ENCODE data around the gene MEN1. TPM values are rescaled to one million over a fixed set of nuclear protein-coding genes. Genes with fewer than 3 reads are reported as not detected.
A peak's percentile ranks its signal among the peaks of the same experiment; 100 is the strongest.

Gene MEN1
- total RNA-seq, 1 experiment from 2014 or later = 54.5 TPM

DNA sequence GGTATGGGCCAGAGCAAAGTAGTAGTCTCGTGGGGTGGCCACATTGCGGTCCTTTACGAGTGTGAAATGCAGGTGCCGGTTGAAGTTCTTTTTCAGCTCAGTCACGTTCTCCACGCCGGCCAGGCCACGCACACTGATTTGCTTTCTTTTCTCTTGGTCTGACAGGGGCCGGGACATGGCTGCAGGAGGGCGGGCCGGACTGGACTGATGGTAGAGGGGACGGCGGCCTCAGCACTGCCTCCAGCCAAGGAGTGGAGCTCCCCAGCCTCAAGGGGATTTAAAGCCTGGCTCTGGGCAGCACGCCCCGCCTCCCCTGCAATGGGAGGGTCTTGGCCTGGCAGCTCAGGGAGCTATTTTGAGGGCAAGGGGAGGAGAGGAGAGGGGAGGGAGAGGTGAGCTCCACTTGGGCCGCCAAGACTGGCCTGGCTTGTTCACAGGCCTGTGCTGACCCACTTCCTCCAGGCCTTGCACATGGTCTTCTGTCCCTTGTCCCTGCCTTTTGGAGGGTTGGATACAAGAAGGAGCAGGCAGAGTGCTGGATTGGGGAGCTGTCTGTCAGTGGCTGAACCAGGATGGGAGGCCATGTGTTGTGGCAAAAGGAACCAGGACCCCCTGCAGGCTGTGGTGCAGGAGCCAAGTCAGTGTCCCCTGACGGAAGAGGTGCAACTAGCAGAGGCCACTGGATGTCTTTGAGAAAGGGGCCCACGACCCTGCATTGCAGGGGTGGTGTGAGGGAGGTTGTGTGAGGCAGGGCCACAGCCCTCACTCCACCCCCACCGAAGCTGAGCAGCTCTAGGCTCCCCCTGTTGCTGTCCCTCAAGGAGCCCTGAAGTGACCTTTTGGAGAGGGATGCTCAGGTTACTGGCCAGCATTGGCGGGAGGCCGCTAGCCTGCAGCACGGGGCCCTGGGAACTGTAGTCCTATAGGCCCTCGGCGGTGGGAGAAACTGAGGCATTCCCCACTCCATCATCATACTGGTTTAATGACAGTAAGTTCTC lies 50.3 kb downstream of the MEN1 start, which contains the start of gene PYGM:
Gene PYGM (minus strand): TSS at position 253 of the 998 bp plus-strand sequence. CDS start 76 bp downstream, at position 177.
- ChIA-PET CTCF (interaction anchor here (0.5 to 2.1 kb wide), 2 partner anchors 16 to 404 kb away, joined by 7 to 17 read pairs; partner anchors contain the start of gene RASGRP2), POLR2A (interaction anchor here (1.0 kb wide), 1 partner anchor 18 kb away, joined by 3 read pairs; the partner anchor contains the start of gene SF1)
- Histone ChIP-seq H3K27ac (ENCODE audit: low read length) (no peak within 1 kb of the TSS), H3K27me3 (ENCODE audit: control insufficient read depth, insufficient read depth, low read length) (no peaks in the 10 kb centered on the region), H3K4me1 (ENCODE audit: control insufficient read depth, insufficient read depth, low read length) (peaks cover 25% of the 10 kb centered on the region), H3K9me3 (ENCODE audit: control insufficient read depth, insufficient read depth, low read depth, low read length) (no peaks in the 10 kb centered on the region), H3K4me3 (ENCODE audit: low read depth in 2 of 2, low read length in 2 of 2) (no peak within 1 kb of the TSS), H3K36me3 (ENCODE audit: control insufficient read depth, insufficient read depth, low read length) (peaks cover 5% of the 10 kb centered on the region)
- DNase-seq (ENCODE audit: low read depth, low spot score) (no peak), ATAC-seq (peak; percentile 44)
- in situ Hi-C loops (cut with HindIII; ENCODE audit: low pct_unique_long_range_greater_than_20kb, low sequenced_read_pairs) = no loop called here
- intact Hi-C loops (cut with micrococcal nuclease; ENCODE audit: unreplicated experiment) = no loop called here
- BruUV-seq (replicated peaks) = no TSS peak
- TF ChIP-seq POLR2AphosphoS5 (IDR thresholded peaks at IDR 0.05; ENCODE audit: low read depth, low read length) (no peak; the same call in 1 of the 2 replicates), TCF7L2 (IDR thresholded peaks at IDR 0.05; ENCODE audit: low read depth, low read length) (no peak), SIN3A (IDR thresholded peaks at IDR 0.05; ENCODE audit: borderline replicate concordance, insufficient read depth, low read depth, low read length) (no peak), CTCF (IDR thresholded peaks at IDR 0.05) (no peak), REST (IDR thresholded peaks at IDR 0.05; ENCODE audit: insufficient read depth in 1 of 2, low read depth in 2 of 2, low read length in 1 of 2) (no peak)

GRCh38 chr11:64759131-64759721 lies 51.1 kb downstream of the MEN1 start:
- ChIA-PET CTCF (interaction anchor here (2.1 kb wide), 1 partner anchor 16 kb away, joined by 7 read pairs; the partner anchor contains the start of gene RASGRP2), POLR2A (no interaction called here)
- BruUV-seq (replicated peaks) = no TSS peak
- H3K4me3 ChIP-seq (ENCODE audit: low read depth in 2 of 2, low read length in 2 of 2) = no peak overlapping the region
- H3K4me1 ChIP-seq (ENCODE audit: control insufficient read depth, insufficient read depth, low read length) = peaks cover 18% of the 10 kb centered on the region
- ATAC-seq (no peak), DNase-seq (ENCODE audit: low read depth, low spot score) (no peak)
- no peaks in the 10 kb centered on the region for H3K36me3 ChIP-seq (ENCODE audit: control insufficient read depth, insufficient read depth, low read length)
- in situ Hi-C loops (cut with HindIII; ENCODE audit: low pct_unique_long_range_greater_than_20kb, low sequenced_read_pairs) = no loop called here
- TF ChIP-seq SIN3A (IDR thresholded peaks at IDR 0.05; ENCODE audit: borderline replicate concordance, insufficient read depth, low read depth, low read length) = no peak
- no peak for TF ChIP-seq CTCF (IDR thresholded peaks at IDR 0.05)
- TF ChIP-seq POLR2AphosphoS5 (IDR thresholded peaks at IDR 0.05; ENCODE audit: low read depth, low read length) = no peak
- TF ChIP-seq REST (IDR thresholded peaks at IDR 0.05; ENCODE audit: insufficient read depth in 1 of 2, low read depth in 2 of 2, low read length in 1 of 2) = no peak
- TF ChIP-seq TCF7L2 (IDR thresholded peaks at IDR 0.05; ENCODE audit: low read depth, low read length) = no peak
- no peak overlapping the region for H3K27ac ChIP-seq (ENCODE audit: low read length)
- no peaks in the 10 kb centered on the region for H3K27me3 ChIP-seq (ENCODE audit: control insufficient read depth, insufficient read depth, low read length)
- intact Hi-C loops (cut with micrococcal nuclease; ENCODE audit: unreplicated experiment) = no loop called here
- H3K9me3 ChIP-seq (ENCODE audit: control insufficient read depth, insufficient read depth, low read depth, low read length) = no peaks in the 10 kb centered on the region

Data from Panc1 (cell line).